HG02763 (cell line): Measurements from ENCODE around the gene HOMER2.
"Not testable (repeated sequence)": the region's sequence is repeated elsewhere in the genome, so short reads cannot be mapped to it uniquely, and the experiment has no call there.

Experiments
- ATAC-seq: cut with Tn5 transposase; IDR thresholded peaks from one replicate; pipeline ENCODE4 v1.9.1; 2021; ENCODE audit warnings: mild to moderate bottlenecking, moderate library complexity; ENCODE audit not compliant: unreplicated experiment

Gene HOMER2

GRCh38 chr15:82838096-82838735 lies 114.3 kb downstream of the HOMER2 start:
- ATAC-seq = no peak

DNA sequence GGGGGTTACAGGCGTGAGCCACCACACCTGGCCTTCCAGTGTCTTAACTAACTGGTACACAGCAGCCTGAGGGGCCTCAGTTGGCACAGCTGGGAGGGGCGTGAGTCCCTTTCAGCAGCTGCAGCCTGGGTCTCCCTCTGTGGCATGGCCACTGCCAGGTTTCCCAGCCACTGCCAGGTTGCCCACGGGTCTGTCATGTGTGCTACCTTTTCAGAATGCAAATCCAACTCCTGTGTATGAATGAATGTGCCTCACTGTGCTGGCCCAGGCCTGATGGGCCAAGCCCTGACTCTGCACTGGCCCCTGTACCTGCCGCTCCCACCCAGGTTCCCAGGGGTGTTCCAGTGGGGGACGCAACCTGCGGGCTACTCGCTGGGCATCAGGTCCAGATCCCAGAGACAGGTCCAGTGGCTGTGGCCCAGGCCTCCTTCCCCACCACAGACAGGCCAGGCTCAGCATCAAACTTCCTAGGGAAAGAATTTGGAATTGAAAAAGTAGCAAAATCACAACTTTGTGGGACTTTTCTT lies 117.1 kb downstream of the HOMER2 start:
- ATAC-seq = no peak

DNA sequence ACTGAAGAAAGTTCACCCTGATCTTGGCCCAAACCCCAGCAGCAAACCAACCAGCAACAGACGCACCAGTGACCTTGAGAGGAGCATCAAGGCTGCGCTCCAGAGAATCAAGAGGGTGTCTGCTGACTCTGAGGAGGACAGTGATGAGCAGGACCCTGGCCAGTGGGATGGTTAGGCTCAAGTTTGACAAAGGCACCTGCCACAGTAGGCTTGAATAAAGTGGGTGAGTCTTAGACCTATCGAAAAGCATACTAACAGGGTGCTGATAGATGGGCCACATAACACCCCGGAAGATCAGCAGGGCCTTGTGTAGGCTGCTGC lies 119.2 kb downstream of the HOMER2 start:
- no peak for ATAC-seq

- peak; percentile 74 for ATAC-seq
Measured at GRCh38 chr15:82832601-82833361, 119.7 kb downstream of the HOMER2 start.

DNA sequence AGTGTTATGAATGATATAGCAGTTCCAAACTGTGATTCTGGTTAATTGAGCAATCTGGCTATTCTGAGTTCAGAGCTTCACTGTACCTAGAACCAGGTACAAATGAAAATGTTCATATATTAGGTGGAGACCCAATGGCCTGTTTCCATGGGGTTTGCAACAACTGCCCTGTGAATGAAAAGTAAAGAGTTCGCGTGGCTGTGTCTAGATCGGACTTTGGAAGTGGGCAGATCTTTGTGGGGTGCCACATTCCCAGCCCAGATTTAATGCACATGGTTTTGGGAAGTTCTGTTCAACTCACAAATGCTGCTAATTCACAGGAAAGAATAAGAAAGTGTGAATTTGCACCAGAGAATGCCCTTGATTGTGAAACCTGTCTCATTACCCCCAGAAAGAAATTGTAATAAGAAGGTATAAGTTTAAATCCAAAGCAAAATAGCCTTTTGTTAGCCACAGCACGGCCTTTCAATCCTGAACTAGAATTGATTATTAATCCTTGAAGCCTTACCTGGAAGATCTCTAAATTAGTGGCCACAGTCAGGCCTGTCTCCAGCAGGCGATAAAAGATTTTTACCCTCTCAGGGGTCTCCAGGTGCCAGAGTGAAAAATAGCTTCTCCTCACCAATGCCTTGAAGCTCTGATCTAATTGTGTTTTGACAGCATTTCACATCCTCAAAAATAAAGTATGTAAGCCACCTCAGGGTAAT lies 120.5 kb downstream of the HOMER2 start:
- ATAC-seq = no peak

DNA sequence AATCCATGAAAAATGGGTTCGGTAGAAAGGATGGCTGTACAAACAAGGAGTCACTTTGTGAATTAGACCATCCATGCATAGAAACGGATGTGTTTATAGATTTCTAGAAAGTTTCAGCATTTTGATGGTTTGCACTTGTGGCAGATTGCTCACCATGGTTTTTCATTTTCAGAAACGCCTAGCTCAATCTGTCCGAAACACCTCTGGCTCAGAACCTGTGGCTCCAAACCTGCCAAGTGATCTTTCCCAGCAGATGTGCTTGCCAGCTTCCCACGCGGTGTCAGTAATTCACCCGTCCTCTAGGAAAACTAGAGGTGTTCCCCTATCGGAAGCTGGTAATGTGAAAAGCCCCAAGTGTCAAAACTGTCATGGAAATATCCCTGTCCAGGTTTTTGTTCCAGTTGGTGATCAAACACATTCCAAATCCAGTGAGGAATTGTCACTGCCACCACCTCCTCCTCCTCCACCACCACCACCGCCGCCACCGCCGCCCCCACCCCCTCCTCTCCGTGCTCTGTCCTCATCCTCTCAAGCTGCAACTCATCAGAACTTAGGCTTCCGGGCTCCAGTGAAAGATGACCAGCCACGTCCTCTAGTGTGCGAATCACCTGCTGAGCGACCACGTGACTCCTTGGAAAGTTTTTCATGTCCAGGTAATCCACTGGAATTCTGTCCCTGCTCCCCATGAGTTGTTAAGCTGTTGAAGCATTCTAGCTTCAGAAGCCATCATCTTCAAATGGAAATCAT lies 121.9 kb downstream of the HOMER2 start:
- ATAC-seq = no peak

DNA sequence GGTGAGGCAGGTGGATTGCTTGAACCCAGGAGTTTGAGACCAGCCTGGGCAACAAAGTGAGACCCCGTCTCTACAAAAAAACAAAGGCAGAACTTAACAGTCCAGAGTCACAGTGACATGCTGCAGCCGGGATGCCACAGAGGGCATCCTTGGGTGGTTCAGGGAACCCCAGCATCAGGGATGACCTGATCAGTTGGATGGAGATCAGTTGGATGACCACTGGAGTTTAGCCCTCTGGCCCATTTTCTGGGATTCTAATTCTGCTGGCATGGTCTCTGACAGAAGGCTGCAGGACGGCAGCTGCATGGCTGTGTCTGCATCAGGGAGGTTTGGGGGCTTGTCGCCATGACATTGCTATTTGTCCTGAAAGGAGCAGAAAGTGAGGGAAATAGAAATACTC lies 123.3 kb downstream of the HOMER2 start:
- no peak for ATAC-seq

DNA sequence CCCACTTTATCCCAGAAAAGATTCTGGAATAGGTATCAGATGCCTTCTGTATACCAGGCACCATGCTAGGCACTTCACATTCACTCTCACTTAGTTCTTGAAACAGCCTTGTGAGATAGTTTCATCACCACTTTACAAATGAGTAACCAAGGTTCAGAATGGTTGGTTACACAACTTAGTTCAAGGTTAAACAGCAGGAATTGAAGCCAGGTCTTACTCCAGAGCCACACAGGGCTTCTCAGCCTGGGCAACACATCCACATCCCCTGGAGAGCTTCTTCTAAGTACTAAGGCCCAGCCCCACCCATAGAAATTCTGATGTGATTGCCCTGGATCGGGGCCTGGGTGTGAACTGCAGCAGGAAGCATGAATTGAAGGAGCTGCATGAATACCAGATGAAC lies 124.4 kb downstream of the HOMER2 start:
- ATAC-seq = no peak

DNA sequence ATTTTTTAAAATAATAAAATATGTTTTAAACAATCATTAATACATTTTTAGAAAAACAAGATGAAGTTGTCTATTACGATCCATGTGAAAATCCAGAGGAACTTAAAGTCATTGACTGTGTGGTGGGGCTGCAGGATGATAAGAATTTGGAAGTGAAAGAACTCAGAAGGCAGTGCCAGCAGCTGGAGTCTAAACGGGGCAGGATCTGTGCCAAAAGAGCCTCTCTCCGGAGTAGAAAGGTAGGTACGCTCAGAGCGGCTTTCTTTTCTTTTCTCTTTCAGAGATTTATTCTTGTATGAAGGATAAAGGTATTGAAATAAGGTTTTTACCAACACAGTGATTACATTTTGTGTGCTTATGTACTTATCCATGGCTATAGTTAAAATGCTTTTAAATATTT lies 129.5 kb downstream of the HOMER2 start:
- no peak for ATAC-seq

DNA sequence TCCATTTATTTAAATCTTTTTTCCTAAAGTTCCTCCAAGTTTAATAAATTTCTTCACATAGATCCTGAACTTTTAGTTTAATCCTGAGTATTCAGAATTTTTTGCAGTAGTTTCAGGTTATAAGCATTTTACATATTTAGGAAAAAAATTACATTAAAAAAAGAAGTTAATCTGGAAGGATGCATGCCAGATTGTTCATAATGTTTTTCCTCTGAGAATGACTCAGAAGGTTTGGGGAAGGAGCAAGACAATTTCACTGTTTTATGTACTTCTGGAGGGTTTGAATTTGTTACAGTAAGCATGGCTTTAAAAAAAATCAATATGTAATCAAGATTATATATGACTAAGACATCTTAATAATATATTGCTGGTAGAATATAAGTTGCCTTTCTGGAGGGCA lies 130.7 kb downstream of the HOMER2 start:
- not testable (repeated sequence) for ATAC-seq

DNA sequence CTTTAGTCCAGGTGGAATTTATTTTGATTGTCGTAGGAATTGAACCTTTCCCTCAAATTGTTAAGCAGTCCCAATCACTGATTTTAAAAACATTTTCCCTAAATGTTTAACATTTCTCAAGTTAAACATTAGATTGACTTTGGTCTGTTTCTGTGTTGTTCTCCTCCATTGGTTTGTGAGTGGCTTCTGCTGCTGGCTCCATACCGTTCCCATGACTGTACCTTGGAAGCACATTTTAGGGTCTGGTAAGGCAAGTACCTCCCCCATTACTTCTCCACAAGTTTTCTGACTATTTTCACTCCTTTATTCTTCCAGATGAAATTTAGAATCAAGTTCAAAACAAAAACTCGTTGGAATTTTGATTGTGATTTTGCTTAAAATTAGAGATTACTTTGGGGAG lies 131.1 kb downstream of the HOMER2 start:
- ATAC-seq = not testable (repeated sequence)

- ATAC-seq = no peak
Measured at GRCh38 chr15:82820128-82820527, 132.4 kb downstream of the HOMER2 start.

DNA sequence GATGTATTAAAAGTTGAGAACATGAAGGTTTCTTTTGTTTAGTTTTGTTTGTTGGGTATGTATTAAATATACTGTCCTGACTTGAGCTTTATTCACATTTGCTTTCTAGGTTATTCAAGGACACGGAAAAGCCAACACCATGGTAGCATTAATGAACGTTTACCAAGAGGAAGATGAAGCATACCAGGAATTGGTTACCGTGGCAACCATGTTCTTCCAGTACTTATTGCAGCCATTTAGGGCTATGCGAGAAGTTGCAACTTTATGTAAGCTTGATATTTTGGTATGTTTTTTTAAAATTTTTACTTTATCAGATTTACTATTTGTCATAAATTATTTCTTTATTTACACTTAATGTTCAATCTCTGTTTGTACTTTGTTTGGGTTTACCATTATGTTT lies 139.5 kb downstream of the HOMER2 start:
- ATAC-seq = no peak

- no peak for ATAC-seq
Measured at GRCh38 chr15:82810890-82811426, 141.6 kb downstream of the HOMER2 start.

- ATAC-seq = no peak
Measured at GRCh38 chr15:82810061-82810889, 142.2 kb downstream of the HOMER2 start.

- peak; percentile 85 for ATAC-seq
Measured at GRCh38 chr15:82809308-82810060, 143.0 kb downstream of the HOMER2 start, which contains the start of gene WHAMM. Gene WHAMM, plus strand, starts transcription at chr15:82809628. Its CDS starts 99 bp downstream, at chr15:82809727.

- no peak for ATAC-seq
Measured at GRCh38 chr15:82808634-82809041, 143.9 kb downstream of the HOMER2 start.

- no peak for ATAC-seq
Measured at GRCh38 chr15:82807920-82808633, 144.4 kb downstream of the HOMER2 start.
